Suprapubic skin (tissue), 4 donors: ENCODE results near the gene L3MBTL1. TPM values are rescaled to one million over a fixed set of nuclear protein-coding genes. Genes with fewer than 3 reads are reported as not detected.

Experiments
- DNase-seq, 2 donors: peaks; one replicate each; pipeline ENCODE4 v3.0.0-alpha.2; 2019; ENCODE audit warnings: low spot score in 2 of 2
- H3K27ac ChIP-seq: fragments of 200-600 bp; sonication (generic); one replicate; pipeline ENCODE4 v1.5.1; 2019
- H3K27me3 ChIP-seq: fragments of 200-600 bp; sonication (generic); one replicate; pipeline ENCODE4 v1.5.1; 2019
- H3K36me3 ChIP-seq: fragments of 200-600 bp; sonication (generic); one replicate; pipeline ENCODE4 v1.5.1; 2019
- H3K4me1 ChIP-seq: fragments of 200-600 bp; sonication (generic); one replicate; pipeline ENCODE4 v1.5.1; 2019
- H3K4me3 ChIP-seq: fragments of 200-600 bp; sonication (generic); one replicate; pipeline ENCODE4 v1.5.1; 2019; ENCODE audit warnings: mild to moderate bottlenecking
- H3K9me3 ChIP-seq: fragments of 200-600 bp; sonication (generic); one replicate; pipeline ENCODE4 v1.5.1; 2019
- EP300 ChIP-seq: sonication (generic); formaldehyde crosslinking; IDR thresholded peaks from one replicate; pipeline ENCODE4 v1.6.1; 2017; ENCODE audit warnings: antibody characterized with exemption
- POLR2A ChIP-seq, 2 donors: fragments of 450-650 bp; IDR thresholded peaks; one replicate each; pipeline ENCODE4 v1.6.1; 2017; ENCODE audit warnings: antibody characterized with exemption in 2 of 2, mild to moderate bottlenecking in 2 of 2, moderate library complexity in 2 of 2
- POLR2AphosphoS5 ChIP-seq, 3 donors: sonication (generic); formaldehyde crosslinking; IDR thresholded peaks; one replicate each; pipeline ENCODE4 v1.6.1; 2017; ENCODE audit warnings: antibody characterized with exemption in 3 of 3
- WGBS: methylation state at CpG from one replicate; pipeline ENCODE4 v1.1.5; 2018; 5-methylcytosine and 5-hydroxymethylcytosine counted together
- total RNA-seq, 4 donors: library from RNA; depleted of rRNA; stranded (reverse); fragments of >200 nt; gene quantifications; one replicate each; pipeline ENCODE4 v1.1.0, GENCODE V29; 2016
- TF ChIP-seq, protein P1 (sequence below), 2 donors: fragments of 200-600 bp in 1 of 2; fragments of 450-650 bp in 1 of 2; sonication (generic) in 1 of 2; IDR thresholded peaks; one replicate each; pipeline ENCODE4 v1.5.1; 2016 to 2019; ENCODE audit warnings: antibody characterized with exemption in 2 of 2, mild to moderate bottlenecking in 1 of 2, moderate library complexity in 1 of 2

Gene L3MBTL1
- total RNA-seq, 4 donors from 2014 or later: 8.9 to 39.7 (median 14.6) TPM

DNA sequence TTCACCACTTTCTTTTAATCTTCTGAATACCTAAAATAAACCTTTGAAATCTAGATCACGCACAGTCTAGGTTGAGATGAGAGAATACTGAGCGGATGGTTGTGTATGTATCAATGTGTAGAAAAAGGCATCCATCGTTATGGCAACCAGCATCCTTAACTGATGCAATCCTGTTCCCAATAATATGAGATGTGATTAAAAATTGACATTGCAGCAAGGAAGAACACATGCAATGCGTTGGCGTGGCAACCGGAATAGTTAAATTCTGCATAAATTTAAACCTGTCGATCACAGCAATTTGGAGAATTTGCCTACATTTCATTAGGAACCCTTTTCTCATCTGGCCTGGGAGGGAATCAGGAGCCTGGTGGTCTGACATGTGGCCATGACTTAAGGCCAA lies 1.3 kb upstream of the L3MBTL1 start:
- Histone ChIP-seq H3K4me1 (peaks cover 14% of the 10 kb centered on the region), H3K36me3 (no peaks in the 10 kb centered on the region), H3K27me3 (peaks cover 18% of the 10 kb centered on the region), H3K4me3 (no peak overlapping the region), H3K9me3 (no peaks in the 10 kb centered on the region), H3K27ac (no peak overlapping the region)
- 91% methylated on average over 7 of the region's 7 CpGs for whole genome bisulfite sequencing
- TF ChIP-seq EP300 (no peak), POLR2A (IDR thresholded peaks at IDR 0.05) (no peak), POLR2AphosphoS5 (IDR thresholded peaks at IDR 0.05) (no peak)
- TF ChIP-seq, protein P1, sequence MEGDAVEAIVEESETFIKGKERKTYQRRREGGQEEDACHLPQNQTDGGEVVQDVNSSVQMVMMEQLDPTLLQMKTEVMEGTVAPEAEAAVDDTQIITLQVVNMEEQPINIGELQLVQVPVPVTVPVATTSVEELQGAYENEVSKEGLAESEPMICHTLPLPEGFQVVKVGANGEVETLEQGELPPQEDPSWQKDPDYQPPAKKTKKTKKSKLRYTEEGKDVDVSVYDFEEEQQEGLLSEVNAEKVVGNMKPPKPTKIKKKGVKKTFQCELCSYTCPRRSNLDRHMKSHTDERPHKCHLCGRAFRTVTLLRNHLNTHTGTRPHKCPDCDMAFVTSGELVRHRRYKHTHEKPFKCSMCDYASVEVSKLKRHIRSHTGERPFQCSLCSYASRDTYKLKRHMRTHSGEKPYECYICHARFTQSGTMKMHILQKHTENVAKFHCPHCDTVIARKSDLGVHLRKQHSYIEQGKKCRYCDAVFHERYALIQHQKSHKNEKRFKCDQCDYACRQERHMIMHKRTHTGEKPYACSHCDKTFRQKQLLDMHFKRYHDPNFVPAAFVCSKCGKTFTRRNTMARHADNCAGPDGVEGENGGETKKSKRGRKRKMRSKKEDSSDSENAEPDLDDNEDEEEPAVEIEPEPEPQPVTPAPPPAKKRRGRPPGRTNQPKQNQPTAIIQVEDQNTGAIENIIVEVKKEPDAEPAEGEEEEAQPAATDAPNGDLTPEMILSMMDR (IDR thresholded peaks at IDR 0.05): no peak
- no peak for DNase-seq

DNA sequence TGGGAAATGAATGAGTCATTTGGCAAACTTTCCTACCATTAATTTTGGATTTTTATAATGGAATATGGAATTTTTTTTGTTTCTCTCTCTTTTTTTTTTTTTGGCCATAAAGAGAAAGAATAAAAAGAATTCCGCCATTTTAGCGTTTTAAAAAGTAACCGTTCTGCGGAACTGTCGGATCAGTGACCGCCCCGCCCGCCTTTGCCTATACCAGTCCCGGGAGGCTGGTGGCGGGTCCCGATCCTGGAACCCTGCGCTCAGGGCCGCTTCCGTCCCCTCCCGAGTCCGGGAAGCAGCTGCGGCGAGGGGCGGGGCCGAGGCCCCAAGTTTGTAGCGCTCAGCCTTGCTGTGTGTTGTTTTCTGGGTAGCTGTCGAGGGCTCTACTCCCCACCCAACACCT lies 609 bp downstream of the L3MBTL1 start:
- peak overlapping the region; percentile 67 for H3K4me3 ChIP-seq
- no peaks in the 10 kb centered on the region for H3K9me3 ChIP-seq
- peaks cover 18% of the 10 kb centered on the region for H3K27me3 ChIP-seq
- H3K36me3 ChIP-seq: no peaks in the 10 kb centered on the region
- TF ChIP-seq POLR2A (IDR thresholded peaks at IDR 0.05): no peak
- TF ChIP-seq, protein P1 (IDR thresholded peaks at IDR 0.05): no peak
- no peak for TF ChIP-seq EP300
- TF ChIP-seq POLR2AphosphoS5 (IDR thresholded peaks at IDR 0.05): no peak
- peaks cover 14% of the 10 kb centered on the region for H3K4me1 ChIP-seq
- no peak overlapping the region for H3K27ac ChIP-seq
- WGBS: 3% methylated on average over 22 of the region's 22 CpGs
- DNase-seq: no peak

DNA sequence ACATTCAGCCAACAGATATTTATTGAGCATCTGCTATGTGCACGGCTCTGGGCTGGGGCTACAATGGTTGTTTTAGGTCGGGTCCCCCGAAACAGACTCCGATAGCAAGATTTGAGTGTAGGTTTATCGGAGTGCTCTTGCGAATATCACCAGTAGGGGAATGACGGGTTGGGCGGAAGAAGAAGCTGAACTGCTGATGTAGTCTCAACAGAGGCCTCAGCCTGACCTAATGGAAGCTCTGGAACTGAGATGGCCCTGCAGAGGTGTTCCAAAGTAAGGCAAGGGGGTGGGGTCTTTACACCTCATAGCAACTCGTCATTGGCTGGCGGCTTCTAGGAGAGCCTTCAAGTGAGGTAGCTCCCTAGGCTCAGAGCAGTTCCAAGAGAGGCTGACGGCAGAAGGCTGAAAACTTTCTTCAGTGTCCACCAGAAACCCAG lies 1.1 kb downstream of the L3MBTL1 start:
- no peak overlapping the region for H3K27ac ChIP-seq
- no peak for DNase-seq
- 90% methylated on average over 11 of the region's 11 CpGs for WGBS
- peaks cover 18% of the 10 kb centered on the region for H3K27me3 ChIP-seq
- no peaks in the 10 kb centered on the region for H3K36me3 ChIP-seq
- peaks cover 14% of the 10 kb centered on the region for H3K4me1 ChIP-seq
- no peak for TF ChIP-seq POLR2A (IDR thresholded peaks at IDR 0.05)
- H3K9me3 ChIP-seq: no peaks in the 10 kb centered on the region
- peak overlapping the region; percentile 67 for H3K4me3 ChIP-seq

DNA sequence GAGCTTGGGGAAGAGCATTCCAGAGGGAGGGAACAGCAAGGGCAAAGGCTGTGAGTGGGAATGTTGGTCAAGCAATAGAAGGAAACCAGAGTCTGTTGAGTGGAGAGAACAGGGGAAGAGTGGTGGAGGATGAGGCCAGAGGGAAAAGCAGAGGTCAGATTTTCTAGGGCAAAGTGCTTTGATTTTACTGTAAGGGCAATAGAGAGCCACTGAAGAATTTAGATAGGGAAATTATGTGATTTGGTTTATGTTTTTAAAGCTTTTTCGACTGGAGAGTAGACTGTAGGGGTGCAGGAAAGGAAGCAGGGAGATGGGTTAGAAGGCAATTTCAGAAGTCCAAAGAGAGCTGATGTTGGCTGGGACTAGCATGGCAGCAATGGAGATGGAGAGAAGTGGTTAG lies 4.4 kb downstream of the L3MBTL1 start:
- Histone ChIP-seq H3K36me3 (no peaks in the 10 kb centered on the region), H3K27me3 (peaks cover 14% of the 10 kb centered on the region), H3K9me3 (no peaks in the 10 kb centered on the region), H3K4me1 (peaks cover 25% of the 10 kb centered on the region), H3K4me3 (no peak overlapping the region), H3K27ac (no peak overlapping the region)
- no peak for TF ChIP-seq POLR2AphosphoS5 (IDR thresholded peaks at IDR 0.05)
- TF ChIP-seq POLR2A (IDR thresholded peaks at IDR 0.05): no peak
- TF ChIP-seq, protein P1 (IDR thresholded peaks at IDR 0.05): no peak
- TF ChIP-seq EP300: no peak
- WGBS: 75% methylated on average over 1 of the region's 1 CpG
- DNase-seq: no peak

DNA sequence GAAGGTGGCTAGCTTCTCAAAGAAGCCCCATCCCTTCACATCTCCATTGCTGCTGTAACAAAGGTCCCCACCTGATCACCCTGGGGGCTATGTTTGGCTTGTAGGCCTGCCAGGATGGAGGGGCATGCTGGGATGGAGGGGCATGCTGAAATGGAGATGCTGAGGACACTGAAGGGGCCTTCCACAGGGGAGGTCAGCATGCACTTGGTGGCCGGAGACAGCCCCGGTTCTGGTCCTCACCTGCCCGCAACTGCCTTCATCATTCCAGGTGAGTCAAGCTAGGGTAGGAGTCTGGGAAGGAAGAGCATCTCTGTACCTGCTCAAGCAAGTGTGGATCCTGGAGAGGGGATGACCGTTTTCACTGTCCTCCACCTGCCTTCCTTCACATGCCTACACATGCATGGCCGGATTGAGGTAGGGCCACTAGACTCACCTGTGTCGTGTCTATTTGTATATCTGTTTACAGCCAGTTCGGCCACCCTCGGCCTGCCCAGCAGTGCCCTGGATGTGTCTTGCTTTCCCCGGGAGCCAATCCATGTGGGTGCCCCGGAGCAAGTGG lies 6.0 kb downstream of the L3MBTL1 start:
- no peaks in the 10 kb centered on the region for H3K9me3 ChIP-seq
- H3K4me1 ChIP-seq: peaks cover 11% of the 10 kb centered on the region
- WGBS: 46% methylated on average over 3 of the region's 10 CpGs
- no peak for TF ChIP-seq EP300
- TF ChIP-seq POLR2AphosphoS5 (IDR thresholded peaks at IDR 0.05): no peak
- no peak for TF ChIP-seq POLR2A (IDR thresholded peaks at IDR 0.05)
- TF ChIP-seq, protein P1 (IDR thresholded peaks at IDR 0.05): no peak
- no peaks in the 10 kb centered on the region for H3K27me3 ChIP-seq
- H3K27ac ChIP-seq: peak overlapping the region; percentile 5
- DNase-seq: no peak
- peak overlapping the region; percentile 56 for H3K4me3 ChIP-seq
- no peaks in the 10 kb centered on the region for H3K36me3 ChIP-seq
